ENCODE measurements around the gene KLHL11.
A peak's percentile ranks its signal among the peaks of the same experiment; 100 is the strongest.
"Not testable (repeated sequence)": the region's sequence is repeated elsewhere in the genome, so short reads cannot be mapped to it uniquely, and the experiment has no call there.

Gene KLHL11

DNA sequence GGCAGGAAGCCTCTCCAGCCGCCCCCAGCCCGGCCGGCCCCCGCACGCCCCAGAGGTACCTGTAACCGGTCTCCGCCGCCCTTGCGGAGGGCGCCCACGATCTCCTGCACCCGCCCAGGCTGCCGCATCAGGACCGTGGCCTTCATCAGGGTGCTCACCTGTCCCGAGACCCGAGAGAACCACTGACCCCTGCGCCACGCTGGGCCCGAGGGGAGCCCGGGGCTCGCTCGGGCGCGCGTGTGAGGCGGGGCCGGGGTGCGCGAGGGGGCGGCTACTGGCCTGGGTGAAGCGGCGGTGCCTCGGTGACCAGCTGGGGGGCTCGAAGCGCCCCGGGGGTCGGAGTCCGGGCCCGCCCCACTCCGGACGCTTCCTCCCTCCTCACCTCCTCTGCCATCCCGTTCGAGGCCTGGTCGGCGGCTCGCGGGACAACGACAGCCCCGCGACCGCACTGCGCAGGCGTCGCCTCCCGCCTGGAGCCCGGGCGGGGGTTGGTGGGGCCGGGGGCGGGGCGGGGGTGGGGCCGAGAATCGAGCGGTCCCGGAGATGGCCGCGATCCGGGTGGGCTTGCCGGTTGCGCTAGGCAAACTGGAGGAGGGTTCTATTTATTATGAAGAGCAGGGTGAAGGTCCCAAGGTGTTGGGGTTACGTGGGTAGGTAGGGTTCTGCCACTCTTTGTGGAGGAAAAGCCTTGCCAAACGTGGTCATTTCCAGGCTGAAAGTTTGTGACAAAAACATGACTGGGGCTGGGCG, 29.2 kb downstream of the KLHL11 start, which contains the start of gene NT5C3B:
Gene NT5C3B, minus strand, starts transcription at position 433 of the 750 bp plus-strand sequence. Its CDS starts 39 bp downstream, at position 394.
- DNase-seq, result peak; percentile 23 to 45

DNA sequence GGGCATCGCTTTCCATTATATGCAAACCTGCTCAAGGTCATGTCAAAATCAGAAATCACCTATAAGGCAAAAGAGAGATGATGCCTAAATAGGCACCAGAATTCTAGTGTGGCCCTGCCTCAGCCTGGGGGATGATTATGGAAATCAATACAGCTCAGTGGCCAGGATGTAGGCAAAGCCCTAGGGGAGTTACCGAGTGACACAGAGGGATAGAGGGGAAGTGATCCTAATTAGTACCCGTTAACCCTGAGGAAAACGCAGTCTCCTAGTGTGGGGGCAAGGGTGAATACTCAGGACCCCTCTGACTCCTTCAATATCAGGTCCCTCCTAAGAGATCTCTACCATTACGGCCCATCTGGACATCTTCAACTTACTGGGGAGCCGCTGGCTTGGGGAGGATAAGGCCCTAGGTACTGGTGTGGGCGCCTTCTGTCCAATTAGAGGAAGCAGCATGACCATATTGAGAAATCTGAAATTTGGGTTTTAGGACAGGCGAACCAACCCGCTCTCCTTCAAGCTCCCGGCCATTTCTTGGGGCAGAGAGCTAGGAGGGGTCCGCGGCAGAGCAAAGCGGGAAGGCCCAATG, 29.9 kb downstream of the KLHL11 start:
- no peak for DNase-seq

DNA sequence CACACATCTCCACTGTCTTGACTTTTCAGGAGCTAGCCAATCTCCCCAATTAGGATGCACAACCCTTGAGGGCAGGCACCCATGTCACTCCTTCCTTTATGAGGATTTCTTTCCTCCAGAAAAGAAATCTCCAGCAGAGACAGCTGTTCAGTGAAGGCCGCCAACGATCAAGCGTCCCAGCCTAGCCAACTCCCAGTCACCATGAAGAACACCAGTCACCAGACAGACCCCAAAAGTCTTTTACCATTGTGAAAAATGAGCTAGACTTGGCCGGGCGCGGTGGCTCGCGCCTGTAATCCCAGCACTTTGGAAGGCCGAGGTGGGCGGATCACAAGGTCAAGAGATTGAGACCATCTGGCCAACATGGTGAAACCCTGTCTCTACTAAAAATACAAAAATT, 35.3 kb downstream of the KLHL11 start:
- DNase-seq, result not testable (repeated sequence)

DNA sequence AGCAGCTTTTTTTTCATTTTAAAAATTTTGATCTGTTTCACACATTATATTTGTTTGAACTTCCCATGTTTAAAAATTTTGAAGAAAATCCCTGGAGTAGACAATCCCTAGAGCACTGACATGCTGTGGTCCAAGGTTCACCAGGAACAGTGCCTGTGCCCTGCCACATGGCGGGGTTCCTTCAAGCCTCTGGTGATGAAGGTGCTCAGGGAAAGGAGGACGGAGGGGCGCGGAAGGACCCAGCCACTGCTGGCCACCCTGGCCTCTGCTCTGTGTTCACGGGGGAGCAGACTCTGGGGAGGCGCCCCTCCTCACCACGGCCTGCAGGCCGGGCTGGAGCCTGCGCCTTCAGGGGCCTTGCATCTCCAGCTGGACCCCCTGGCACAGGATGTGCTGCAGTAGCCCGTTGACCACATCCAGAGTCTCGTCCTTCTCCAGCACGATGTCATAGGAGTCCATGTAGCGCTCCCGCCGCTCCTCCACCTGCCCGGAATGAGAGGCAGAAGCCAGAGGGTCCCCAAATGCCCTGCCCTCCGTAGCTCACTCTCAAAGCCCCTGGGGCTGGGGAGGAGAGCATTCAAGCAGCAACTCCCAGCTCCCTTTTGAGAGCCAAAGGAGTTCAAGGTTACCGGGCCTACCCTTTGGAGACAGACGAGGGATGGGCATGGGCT, 39.9 kb downstream of the KLHL11 start:
- DNase-seq, result no peak

DNA sequence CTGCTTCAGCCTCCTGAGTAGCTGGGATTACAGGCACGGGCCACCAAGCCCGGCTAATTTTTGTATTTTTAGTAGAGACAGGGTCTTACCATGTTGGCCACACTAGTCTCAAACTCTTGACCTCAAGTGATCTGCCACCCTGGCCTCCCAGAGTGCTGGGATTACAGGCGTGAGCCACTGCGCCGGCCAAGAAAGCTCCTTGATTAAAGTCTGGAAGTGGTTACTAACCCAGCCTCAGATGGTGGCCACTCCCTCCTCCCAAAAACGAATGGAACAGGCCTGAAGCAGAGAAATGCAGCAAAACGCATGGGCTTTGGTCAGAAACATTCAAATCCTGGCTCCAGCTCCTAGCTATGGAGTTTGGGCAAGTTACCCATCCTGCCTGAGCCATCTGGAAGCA, 41.1 kb downstream of the KLHL11 start:
- DNase-seq, result no peak

DNA sequence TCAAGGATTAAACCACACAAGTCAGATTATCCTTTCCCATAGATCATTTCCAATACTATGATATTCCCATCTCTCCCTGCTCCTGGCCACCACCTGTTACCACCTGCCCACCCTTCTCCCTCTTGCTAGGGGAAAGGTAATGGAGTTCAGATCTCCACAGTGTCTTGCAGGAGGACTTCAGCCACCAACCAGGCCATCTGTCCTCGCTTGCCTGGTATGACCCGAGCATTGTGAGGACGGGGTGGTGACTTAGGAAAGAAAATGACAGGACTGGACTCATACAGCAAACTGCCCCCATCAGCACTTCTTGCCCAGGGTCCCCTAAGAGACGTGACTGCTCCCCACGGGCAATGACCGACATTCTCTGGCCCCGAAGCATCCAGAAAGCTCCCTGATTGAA, 41.6 kb downstream of the KLHL11 start:
- DNase-seq, result no peak

DNA sequence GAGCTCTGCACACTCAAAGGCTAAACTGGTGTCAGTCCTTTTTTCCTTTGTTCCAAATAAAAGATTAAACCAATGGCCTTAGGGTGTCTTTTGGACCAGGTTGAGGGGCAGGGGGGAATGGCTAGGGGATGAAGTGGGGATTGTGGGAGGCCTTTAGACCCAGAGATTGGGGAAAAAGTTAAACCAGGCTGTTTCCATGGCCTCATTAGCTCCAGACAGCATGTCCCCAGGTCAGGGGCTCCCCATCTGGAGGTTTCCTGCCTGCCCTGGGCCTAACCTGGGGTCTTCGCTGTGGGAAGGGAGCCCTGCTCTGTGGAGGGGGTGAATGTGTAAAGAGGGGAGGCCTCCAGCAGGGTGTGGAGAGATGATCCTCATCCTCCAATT, 42.1 kb downstream of the KLHL11 start:
- no peak for DNase-seq

DNA sequence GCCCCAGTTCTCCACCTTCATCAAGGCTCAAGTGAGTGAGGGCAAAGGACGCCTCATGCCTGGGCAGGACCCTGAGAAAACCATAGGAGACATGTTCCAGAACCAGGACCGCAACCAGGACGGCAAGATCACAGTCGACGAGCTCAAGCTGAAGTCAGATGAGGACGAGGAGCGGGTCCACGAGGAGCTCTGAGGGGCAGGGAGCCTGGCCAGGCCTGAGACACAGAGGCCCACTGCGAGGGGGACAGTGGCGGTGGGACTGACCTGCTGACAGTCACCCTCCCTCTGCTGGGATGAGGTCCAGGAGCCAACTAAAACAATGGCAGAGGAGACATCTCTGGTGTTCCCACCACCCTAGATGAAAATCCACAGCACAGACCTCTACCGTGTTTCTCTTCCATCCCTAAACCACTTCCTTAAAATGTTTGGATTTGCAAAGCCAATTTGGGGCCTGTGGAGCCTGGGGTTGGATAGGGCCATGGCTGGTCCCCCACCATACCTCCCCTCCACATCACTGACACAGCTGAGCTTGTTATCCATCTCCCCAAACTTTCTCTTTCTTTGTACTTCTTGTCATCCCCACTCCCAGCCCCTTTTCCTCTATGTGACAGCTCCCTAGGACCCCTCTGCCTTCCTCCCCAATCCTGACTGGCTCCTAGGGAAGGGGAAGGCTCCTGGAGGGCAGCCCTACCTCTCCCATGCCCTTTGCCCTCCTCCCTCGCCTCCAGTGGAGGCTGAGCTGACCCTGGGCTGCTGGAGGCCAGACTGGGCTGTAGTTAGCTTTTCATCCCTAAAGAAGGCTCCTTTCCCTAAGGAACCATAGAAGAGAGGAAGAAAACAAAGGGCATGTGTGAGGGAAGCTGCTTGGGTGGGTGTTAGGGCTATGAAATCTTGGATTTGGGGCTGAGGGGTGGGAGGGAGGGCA, 42.7 kb downstream of the KLHL11 start:
- DNase-seq, result no peak

DNA sequence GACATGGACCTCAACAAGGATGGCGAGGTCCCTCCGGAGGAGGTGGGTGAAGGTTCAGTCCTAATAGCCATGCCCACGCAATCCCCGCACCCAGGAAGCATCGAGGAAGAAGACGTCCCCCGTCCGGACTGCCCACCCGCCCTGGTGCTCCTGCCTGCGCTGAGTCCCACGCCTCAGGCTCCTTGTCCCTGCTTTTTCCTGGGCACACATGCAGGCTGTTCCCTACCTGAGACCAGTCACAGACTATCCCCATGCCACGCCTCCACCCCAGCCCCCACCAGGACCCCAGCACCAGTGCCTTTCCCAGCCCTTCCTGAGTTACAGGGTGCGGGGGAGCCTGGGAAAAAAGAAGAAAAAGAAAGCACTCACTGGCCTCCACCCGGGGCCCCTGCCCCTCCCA, 43.4 kb downstream of the KLHL11 start:
- DNase-seq, result no peak

DNA sequence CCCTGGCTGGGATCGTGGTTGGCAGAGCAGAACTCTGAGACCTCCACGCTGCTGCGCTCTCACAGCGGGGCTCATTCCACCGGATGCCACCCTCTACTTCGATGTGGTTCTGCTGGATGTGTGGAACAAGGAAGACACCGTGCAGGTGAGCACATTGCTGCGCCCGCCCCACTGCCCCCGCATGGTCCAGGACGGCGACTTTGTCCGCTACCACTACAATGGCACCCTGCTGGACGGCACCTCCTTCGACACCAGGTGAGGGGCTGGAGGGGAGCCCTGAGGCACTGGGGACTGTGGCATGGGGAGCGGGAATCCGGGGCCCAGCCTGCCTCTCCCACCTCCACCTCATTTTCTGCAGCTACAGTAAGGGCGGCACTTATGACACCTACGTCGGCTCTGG, 47.2 kb downstream of the KLHL11 start:
- DNase-seq, result no peak

DNA sequence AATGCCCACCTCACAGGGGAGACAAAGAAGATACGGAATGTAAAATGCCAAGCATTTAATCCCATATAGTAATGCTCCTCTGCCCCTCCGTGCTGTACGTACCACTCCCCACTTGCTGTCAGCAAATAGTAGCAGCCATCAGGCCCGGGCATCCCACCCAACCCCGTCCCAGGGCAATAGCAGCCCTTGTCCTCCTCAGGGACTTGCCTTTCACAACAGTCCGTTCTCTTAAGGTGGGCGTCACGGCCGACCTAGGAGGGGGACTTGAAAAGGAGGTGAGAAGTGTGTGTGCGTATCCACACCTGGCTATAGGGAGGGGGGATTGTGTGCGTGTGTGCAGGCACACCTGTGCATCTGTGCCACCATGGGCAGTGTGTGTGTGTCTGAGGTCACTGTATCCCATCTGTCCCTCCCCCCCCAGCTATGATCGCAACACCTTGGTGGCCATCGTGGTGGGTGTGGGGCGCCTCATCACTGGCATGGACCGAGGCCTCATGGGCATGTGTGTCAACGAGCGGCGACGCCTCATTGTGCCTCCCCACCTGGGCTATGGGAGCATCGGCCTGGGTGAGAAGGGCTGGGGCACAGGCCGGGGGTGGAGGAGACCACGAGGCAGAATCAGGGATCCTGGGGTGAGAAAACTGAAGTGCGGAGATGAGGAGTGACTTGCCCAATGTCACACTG, 48.4 kb downstream of the KLHL11 start:
- no peak for DNase-seq

DNA sequence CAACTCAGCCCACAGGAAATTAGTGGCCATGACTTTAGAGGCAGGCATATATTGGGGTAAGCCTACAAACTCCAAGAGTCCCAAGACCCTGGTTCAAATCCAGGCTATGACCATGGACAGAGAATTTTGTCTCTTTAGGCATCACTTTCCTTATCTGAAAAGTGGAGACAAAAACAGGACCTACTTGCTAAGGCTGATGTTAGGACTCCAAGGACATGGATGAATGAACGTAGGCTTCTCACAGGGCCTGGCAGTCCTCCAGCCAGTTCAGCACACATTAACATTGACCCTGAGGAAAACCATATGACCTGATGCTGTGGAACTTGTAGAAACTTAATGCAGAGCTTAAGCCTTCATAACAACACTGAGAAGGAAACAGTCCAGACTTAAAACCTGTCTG, 51.0 kb downstream of the KLHL11 start:
- no peak for DNase-seq

DNA sequence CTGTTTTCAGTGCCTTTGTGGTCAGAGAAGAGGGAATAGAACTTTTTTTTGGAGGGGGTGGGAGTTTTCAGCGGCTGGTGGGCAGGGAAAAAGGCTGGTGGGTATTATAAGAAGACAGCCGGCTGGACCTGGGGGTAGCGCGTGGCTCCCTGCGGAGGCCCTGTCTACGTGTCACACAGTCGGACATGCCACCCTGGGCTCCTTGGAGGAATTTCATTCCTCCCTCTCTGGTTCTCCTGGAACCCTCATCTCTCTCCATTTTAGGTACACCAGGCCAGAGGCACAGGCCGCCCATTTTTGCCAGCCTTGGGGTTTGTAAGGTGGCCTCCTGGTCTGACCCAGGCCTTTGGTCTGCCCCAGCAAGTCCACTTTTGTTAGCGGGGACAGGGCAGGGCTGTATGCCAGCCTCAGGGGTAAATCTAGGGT, 51.5 kb downstream of the KLHL11 start:
- no peak for DNase-seq

DNA sequence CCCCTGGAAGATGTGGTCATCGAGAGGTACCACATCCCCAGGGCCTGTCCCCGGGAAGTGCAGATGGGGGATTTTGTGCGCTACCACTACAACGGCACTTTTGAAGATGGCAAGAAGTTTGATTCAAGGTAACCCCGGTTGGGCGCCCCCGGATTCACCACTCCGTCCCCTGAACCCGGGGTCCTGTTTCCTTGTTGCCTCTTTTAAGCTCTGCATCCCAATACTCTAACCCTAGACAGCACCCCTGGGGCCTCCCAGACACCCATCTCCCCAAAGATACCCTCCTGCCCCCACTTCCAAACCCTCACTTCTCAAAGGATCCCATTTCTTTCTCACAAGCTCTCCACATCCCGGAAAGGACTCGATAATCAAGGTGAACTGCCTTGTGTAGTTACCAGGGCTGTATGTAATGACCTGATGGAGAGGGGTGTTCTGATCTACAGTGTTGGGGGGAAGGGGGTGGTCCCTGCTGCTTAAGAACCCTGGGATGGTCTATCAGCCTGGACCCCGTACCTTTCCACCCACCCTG, 52.0 kb downstream of the KLHL11 start:
- DNase-seq, result no peak

DNA sequence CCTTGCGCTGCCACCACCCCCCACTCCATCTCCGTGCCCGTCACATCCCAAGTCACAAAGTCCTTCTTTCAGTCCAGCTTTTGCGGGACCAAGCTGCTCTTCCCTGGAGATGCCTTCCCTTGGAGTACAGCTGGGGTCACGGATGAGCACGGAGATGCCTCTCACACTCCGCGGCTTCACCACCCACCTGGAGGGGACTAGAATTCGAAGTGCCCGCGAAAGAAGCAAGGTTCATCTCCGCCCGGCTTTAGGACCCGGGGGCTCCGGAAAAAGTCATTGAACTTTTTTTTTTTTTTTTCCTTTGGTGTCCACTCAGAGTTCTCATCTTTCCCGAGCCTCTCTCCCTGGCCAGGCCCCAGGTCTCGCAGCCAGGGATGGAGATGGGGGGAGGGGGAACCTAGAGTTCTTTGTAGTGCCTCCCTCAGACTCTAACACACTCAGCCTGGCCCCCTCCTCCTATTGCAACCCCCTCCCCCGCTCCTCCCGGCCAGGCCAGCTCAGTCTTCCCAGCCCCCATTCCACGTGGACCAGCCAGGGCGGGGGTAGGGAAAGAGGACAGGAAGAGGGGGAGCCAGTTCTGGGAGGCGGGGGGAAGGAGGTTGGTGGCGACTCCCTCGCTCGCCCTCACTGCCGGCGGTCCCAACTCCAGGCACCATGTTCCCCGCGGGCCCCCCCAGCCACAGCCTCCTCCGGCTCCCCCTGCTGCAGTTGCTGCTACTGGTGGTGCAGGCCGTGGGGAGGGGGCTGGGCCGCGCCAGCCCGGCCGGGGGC, 52.7 kb downstream of the KLHL11 start, which contains the start of gene FKBP10:
Gene FKBP10, plus strand, starts transcription at position 624 of the 771 bp plus-strand sequence. Its CDS starts 31 bp downstream, at position 655.
- DNase-seq, result no peak

DNA sequence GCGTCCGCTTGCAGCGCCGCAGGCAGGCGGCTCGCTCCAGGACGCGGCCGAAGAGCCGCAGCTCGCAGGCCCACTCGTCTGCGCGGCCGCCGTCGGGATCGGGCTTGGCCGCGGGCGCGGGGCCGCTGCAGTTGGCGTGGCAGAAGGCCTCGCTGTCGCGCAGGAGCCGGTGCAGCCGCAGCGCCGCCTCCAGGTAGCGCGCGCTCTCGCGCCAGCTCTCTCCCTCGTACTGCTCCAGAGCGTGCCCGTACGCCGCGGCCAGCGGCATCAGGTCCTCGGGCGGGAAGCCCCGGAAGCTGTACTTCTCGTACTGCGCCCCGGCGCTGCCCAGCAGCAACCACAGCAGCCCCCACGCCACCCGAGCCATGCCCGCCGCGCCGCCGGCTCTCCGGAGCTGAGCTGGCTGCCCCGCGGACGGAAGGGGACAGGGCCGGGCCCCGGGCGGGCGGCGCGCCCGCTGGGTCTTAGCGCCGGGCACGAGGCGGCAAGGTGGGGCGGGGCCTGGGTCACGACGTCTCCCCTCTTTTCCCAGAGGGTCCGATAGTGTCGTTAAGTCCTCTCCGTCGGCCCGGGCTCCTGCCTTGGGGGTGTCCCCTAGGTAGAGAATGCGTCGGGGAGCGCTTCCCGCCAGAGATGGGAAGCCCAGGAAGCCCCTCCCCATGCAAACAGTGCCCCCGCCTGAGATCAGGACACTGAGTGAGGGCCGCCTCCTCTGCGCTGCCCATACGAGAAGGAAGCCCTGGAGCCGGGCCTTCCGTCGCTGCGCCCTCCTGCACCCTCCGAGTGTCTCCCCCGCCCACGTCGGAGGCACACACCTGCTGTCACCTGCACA, 53.5 kb downstream of the KLHL11 start, which contains the start of gene P3H4:
Gene P3H4, minus strand, starts transcription at position 401 of the 832 bp plus-strand sequence. Its CDS starts 34 bp downstream, at position 367.
- DNase-seq, result peak; percentile 51 to 69

DNA sequence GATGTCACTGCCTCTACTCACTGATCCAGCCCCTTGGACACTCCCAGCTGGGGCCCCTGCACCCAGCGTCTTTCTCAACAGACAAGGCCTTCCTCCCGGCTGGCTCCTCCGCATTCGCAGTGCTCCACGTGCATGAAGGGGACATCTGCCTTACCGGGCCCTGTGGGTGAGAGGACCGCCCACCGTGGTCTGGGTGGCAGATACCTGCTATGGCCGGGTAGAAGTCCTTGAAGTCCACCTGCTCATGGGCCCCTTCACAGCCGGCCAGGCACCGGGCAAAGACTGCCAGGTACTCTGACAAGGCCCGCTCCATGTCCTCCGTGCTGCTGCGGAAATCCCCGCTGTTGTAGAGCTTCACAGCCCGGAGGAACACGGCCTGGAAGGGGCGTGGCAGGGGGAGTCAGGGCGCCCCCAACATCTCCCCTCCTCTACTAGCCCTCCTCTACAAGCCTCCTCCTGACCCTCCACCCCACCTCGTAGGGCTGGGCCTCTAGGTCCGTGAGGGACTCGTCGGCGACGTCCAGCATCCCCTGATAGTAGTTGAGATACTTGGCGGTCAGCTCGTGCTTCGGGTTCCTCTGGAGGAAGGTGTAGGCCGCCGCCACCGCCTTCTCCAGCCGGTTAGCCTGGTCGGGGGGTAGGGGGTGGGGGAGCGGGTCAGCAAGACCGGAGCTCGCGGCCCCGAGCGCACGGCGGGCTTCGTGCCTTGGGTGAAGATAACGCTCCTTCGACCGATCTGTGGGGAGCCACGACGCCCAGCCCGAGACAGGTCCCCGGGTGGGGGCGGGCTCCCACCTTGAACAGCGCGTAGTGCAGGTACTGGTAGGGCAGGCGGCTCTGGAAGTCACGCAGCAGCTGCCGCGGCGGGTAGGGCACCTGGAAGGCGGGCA, 54.3 kb downstream of the KLHL11 start:
- no peak for DNase-seq

DNA sequence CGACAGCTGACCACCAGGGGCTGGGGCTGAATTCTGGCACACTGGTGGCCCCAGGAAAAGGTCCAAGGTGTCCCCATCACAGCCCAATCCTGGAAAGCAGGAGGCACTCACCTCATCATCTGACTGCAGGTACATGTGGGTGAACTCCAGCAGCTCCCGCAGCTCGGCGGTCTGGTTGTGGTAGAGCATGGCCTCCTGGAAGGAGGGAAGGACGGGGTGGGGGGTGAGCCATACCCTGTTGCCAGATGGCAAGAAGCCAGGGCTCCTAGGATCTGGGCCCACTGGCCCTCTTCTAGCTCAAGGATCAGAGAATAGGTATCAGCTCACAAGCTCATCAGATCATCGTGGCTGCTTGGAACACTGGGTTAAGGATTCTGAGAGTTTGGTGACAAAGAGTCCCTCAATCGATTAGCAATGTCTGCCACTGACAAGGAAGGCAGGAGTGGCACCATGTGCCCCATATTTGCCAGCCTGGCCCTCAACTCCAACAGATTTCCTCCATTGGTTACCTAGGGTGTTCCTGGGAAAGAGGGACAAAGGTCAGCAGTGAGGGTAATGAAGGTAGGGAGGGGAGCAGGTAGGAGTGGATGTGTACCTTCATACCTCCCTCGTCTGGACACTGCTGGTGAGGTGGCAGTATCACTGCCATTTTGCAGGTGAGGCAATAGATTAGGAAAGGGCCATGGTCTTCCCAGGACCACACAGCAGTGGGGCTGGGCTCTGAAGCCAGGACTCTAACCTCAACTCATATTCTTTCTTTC, 58.4 kb downstream of the KLHL11 start:
- no peak for DNase-seq

All from Kasumi-1 (cell line).